K562 (cell line): ENCODE results near the gene CXCR6.

Experiments
- CTCF ChIP-seq, 3 experiments: IDR thresholded peaks in 2 of 3; conservative IDR thresholded peaks in 1 of 3; 2 replicates each; pipeline ENCODE4 v1.5.1; 2011 to 2012; ENCODE audit warnings: low read length in 3 of 3, mild to moderate bottlenecking in 3 of 3, control low read depth in 2 of 3, improper control_type of control experiment in 1 of 3, inconsistent platforms in 1 of 3, low read depth in 1 of 3, mixed read lengths in 1 of 3, moderate library complexity in 1 of 3; ENCODE audit not compliant: insufficient read depth in 2 of 3
- E2F3 ChIP-seq: fragments of 250-450 bp; sonication (Bioruptor Pico); IDR thresholded peaks from 2 replicates; pipeline ENCODE4 v1.4.0; 2020; ENCODE audit warnings: mild to moderate bottlenecking
- MAFG ChIP-seq: fragments of 450-650 bp; conservative IDR thresholded peaks from 2 replicates; pipeline ENCODE4 v1.6.1; 2016; ENCODE audit warnings: missing genetic modification characterization, missing compliant biosample characterization
- MTA3 ChIP-seq: fragments of 450-650 bp; formaldehyde crosslinking; IDR thresholded peaks from 2 replicates; pipeline ENCODE4 v1.6.1; 2017; ENCODE audit warnings: mild to moderate bottlenecking, borderline replicate concordance
- NCOA2 ChIP-seq, 2 experiments: fragments of 450-650 bp; IDR thresholded peaks; 2 replicates each; pipeline ENCODE4 v1.6.1; 2018; ENCODE audit warnings: mild to moderate bottlenecking in 2 of 2, moderate library complexity in 1 of 2; ENCODE audit not compliant: partially characterized antibody in 2 of 2
- POLR2A ChIP-seq: fragments of 450-650 bp; conservative IDR thresholded peaks from 2 replicates; pipeline ENCODE4 v1.6.1; 2016
- POLR3A ChIP-seq: IDR thresholded peaks from 2 replicates; pipeline ENCODE4 v1.6.1; 2011; ENCODE audit warnings: borderline replicate concordance, mild to moderate bottlenecking, moderate library complexity; ENCODE audit not compliant: insufficient read length, insufficient read depth; ENCODE audit errors: extremely low read depth
- RREB1 ChIP-seq: fragments of 250-450 bp; sonication (Bioruptor Pico); IDR thresholded peaks from 2 replicates; pipeline ENCODE4 v1.4.0; 2020
- SMC3 ChIP-seq: conservative IDR thresholded peaks from 2 replicates; pipeline ENCODE4 v1.6.1; 2011; ENCODE audit warnings: low read depth, low read length, improper control_type of control experiment; ENCODE audit not compliant: insufficient read depth
- SP1 ChIP-seq: sonication (generic); formaldehyde crosslinking; IDR thresholded peaks from 2 replicates; pipeline ENCODE4 v1.8.1; 2022; ENCODE audit warnings: mild to moderate bottlenecking, missing genetic modification reagents
- TARDBP ChIP-seq: fragments of 450-650 bp; IDR thresholded peaks from 2 replicates; pipeline ENCODE4 v1.6.1; 2016
- TFE3 ChIP-seq: fragments of 450-650 bp; formaldehyde crosslinking; IDR thresholded peaks from 2 replicates; pipeline ENCODE4 v1.4.0; 2020; ENCODE audit warnings: mild to moderate bottlenecking, mixed read lengths
- TF ChIP-seq, protein P1 (sequence below), 2 experiments: fragments of 200-800 bp in 1 of 2; sonication (Bioruptor generic) in 1 of 2; sonication (generic) in 1 of 2; formaldehyde crosslinking in 1 of 2; IDR thresholded peaks in 1 of 2; conservative IDR thresholded peaks in 1 of 2; 2 replicates each; pipeline versions ENCODE4 v1.5.0 to v1.6.1; 2016 to 2020; ENCODE audit warnings: missing compliant biosample characterization in 1 of 2, missing genetic modification characterization in 1 of 2, missing genetic modification reagents in 1 of 2
- TF ChIP-seq, protein P2 (sequence below): sonication (generic); formaldehyde crosslinking; IDR thresholded peaks from 2 replicates; pipeline ENCODE4 v1.8.1; 2023; ENCODE audit warnings: mild to moderate bottlenecking, missing genetic modification reagents, moderate library complexity

GRCh38 chr3:45965253-45965652 lies 22.0 kb downstream of the CXCR6 start:
- TF ChIP-seq TARDBP (no peak), NCOA2 (IDR thresholded peaks at IDR 0.05; ENCODE audit: partially characterized antibody in 2 of 2) (no peak), MTA3 (no peak), CTCF (IDR thresholded peaks at IDR 0.05 in 2 of 3, conservative IDR thresholded peaks at IDR 0.05 in 1 of 3; ENCODE audit: insufficient read depth in 2 of 3, low read depth in 1 of 3, low read length in 3 of 3) (no peak), TFE3 (CRISPR knock-in tag) (no peak), MAFG (tag) (no peak), SMC3 (no peak), POLR3A (no peak), E2F3 (CRISPR knock-in tag) (no peak), SP1 (CRISPR knock-in tag) (no peak), RREB1 (no peak), POLR2A (no peak)
- TF ChIP-seq, protein P1, sequence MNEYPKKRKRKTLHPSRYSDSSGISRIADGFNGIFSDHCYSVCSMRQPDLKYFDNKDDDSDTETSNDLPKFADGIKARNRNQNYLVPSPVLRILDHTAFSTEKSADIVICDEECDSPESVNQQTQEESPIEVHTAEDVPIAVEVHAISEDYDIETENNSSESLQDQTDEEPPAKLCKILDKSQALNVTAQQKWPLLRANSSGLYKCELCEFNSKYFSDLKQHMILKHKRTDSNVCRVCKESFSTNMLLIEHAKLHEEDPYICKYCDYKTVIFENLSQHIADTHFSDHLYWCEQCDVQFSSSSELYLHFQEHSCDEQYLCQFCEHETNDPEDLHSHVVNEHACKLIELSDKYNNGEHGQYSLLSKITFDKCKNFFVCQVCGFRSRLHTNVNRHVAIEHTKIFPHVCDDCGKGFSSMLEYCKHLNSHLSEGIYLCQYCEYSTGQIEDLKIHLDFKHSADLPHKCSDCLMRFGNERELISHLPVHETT (CRISPR knock-in tag; conservative IDR thresholded peaks at IDR 0.05 in 1 of 2, IDR thresholded peaks at IDR 0.05 in 1 of 2): no peak
- TF ChIP-seq, protein P2, sequence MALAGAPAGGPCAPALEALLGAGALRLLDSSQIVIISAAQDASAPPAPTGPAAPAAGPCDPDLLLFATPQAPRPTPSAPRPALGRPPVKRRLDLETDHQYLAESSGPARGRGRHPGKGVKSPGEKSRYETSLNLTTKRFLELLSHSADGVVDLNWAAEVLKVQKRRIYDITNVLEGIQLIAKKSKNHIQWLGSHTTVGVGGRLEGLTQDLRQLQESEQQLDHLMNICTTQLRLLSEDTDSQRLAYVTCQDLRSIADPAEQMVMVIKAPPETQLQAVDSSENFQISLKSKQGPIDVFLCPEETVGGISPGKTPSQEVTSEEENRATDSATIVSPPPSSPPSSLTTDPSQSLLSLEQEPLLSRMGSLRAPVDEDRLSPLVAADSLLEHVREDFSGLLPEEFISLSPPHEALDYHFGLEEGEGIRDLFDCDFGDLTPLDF: no peak
